ENCODE results near the gene PDE6A.
"Not testable (repeated sequence)": the region's sequence is repeated elsewhere in the genome, so short reads cannot be mapped to it uniquely, and the experiment has no call there.

PDE6A gene

GRCh38 chr5:149879593-149879992 lies 65.0 kb downstream of the PDE6A start:
- H3K4me2 ChIP-seq (ENCODE audit: low read length, poor library complexity, severe bottlenecking); H3K9ac ChIP-seq (ENCODE audit: low read length); H3K27ac ChIP-seq (ENCODE audit: low read length, poor library complexity, severe bottlenecking); H2BK5ac ChIP-seq (ENCODE audit: low read depth, low read length, poor library complexity, severe bottlenecking); H3K18ac ChIP-seq (ENCODE audit: low read depth in 1 of 2, low read length in 2 of 2); H3K79me1 ChIP-seq (replicated peaks; ENCODE audit: low read length, poor library complexity, severe bottlenecking); H4K8ac ChIP-seq (ENCODE audit: low read length); H2AK5ac ChIP-seq (ENCODE audit: low read length, severe bottlenecking); H3K4ac ChIP-seq (ENCODE audit: low read depth in 1 of 2, low read length in 2 of 2); H3K14ac ChIP-seq (ENCODE audit: low read length in 2 of 2); H3K4me1 ChIP-seq (ENCODE audit: control insufficient read depth, insufficient read depth, low read depth, low read length); H2AFZ ChIP-seq (ENCODE audit: low read depth, low read length); H2BK12ac ChIP-seq (ENCODE audit: low read length in 2 of 2); H2BK15ac ChIP-seq (ENCODE audit: low read depth, poor library complexity, severe bottlenecking); H3K23ac ChIP-seq (ENCODE audit: low read length in 2 of 2); DNase-seq; H4K91ac ChIP-seq (ENCODE audit: low read length); H3K36me3 ChIP-seq (ENCODE audit: control insufficient read depth in 1 of 2, insufficient read depth in 2 of 2, low read depth in 1 of 2, low read length in 2 of 2); H3K9me3 ChIP-seq (ENCODE audit: control insufficient read depth, low read length); H3K4me3 ChIP-seq (ENCODE audit: insufficient read depth in 1 of 2, low read depth in 1 of 2, low read length in 2 of 2); H2BK120ac ChIP-seq (ENCODE audit: low read depth, low read length): not testable (repeated sequence)
- peaks cover 0 to 26% of the 10 kb centered on the region in 2 experiments for H3K27me3 ChIP-seq (ENCODE audit: control insufficient read depth in 1 of 2, insufficient read depth in 1 of 2, low read length in 2 of 2)
- no CpG with 5 or more reads among the region's 2 CpGs for WGBS

GRCh38 chr5:149878371-149878770 lies 66.2 kb downstream of the PDE6A start:
- 84% methylated on average over 3 of the region's 7 CpGs for WGBS
- H3K36me3 ChIP-seq (ENCODE audit: control insufficient read depth in 1 of 2, insufficient read depth in 2 of 2, low read depth in 1 of 2, low read length in 2 of 2), result no peaks in the 10 kb centered on the region
- H2AFZ ChIP-seq (ENCODE audit: low read depth, low read length), result no peak overlapping the region

DNA sequence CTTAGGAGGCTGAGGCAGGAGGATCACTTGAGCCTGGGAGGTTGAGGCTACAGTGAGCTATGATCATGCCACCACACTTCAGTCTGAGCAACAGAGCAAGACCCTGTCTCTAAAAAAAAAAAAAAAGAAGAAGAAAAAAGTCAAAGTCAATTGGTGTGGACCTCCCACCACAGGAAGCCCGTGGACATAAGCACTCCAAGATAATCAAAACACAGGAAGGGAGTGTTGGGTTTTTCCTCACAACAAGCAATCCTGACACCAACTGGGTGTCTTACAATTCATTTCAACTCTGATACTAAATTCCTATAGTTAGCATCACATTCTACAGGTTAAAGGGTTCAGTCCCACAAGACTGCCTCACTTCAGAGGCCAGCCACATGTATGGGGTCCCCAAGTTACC lies 70.7 kb downstream of the PDE6A start:
- Histone ChIP-seq H3K23ac (ENCODE audit: low read length in 2 of 2) (no peak overlapping the region), H3K79me1 (replicated peaks; ENCODE audit: low read length, poor library complexity, severe bottlenecking) (no peaks in the 10 kb centered on the region), H3K9me3 (ENCODE audit: control insufficient read depth, low read length) (no peaks in the 10 kb centered on the region), H4K8ac (ENCODE audit: low read length) (no peak overlapping the region), H2AFZ (ENCODE audit: low read depth, low read length) (no peak overlapping the region), H3K36me3 (ENCODE audit: control insufficient read depth in 1 of 2, insufficient read depth in 2 of 2, low read depth in 1 of 2, low read length in 2 of 2) (no peaks in the 10 kb centered on the region), H3K4me3 (ENCODE audit: insufficient read depth in 1 of 2, low read depth in 1 of 2, low read length in 2 of 2) (no peak overlapping the region), H3K18ac (ENCODE audit: low read depth in 1 of 2, low read length in 2 of 2) (no peak overlapping the region), H2BK5ac (ENCODE audit: low read depth, low read length, poor library complexity, severe bottlenecking) (no peak overlapping the region), H2BK120ac (ENCODE audit: low read depth, low read length) (no peak overlapping the region), H2AK5ac (ENCODE audit: low read length, severe bottlenecking) (no peak overlapping the region), H3K27ac (ENCODE audit: low read length, poor library complexity, severe bottlenecking) (no peak overlapping the region), H3K9ac (ENCODE audit: low read length) (no peak overlapping the region), H3K4ac (ENCODE audit: low read depth in 1 of 2, low read length in 2 of 2) (no peak overlapping the region), H4K91ac (ENCODE audit: low read length) (no peak overlapping the region), H2BK12ac (ENCODE audit: low read length in 2 of 2) (no peak overlapping the region), H3K4me2 (ENCODE audit: low read length, poor library complexity, severe bottlenecking) (no peak overlapping the region), H2BK15ac (ENCODE audit: low read depth, poor library complexity, severe bottlenecking) (no peak overlapping the region), H3K14ac (ENCODE audit: low read length in 2 of 2) (no peak overlapping the region), H3K4me1 (ENCODE audit: control insufficient read depth, insufficient read depth, low read depth, low read length) (peaks cover 5% of the 10 kb centered on the region), H3K27me3 (ENCODE audit: control insufficient read depth in 1 of 2, insufficient read depth in 1 of 2, low read length in 2 of 2) (peaks cover 0 to 67% of the 10 kb centered on the region in 2 experiments)
- no peak for DNase-seq
- WGBS, result 4% methylated on average over 1 of the region's 1 CpG

More at GRCh38 chr5:149878371-149878770, 66.2 kb downstream of the PDE6A start:
- H3K79me1 ChIP-seq (replicated peaks; ENCODE audit: low read length, poor library complexity, severe bottlenecking), result no peaks in the 10 kb centered on the region
- H3K14ac ChIP-seq (ENCODE audit: low read length in 2 of 2), result no peak overlapping the region
- H2AK5ac ChIP-seq (ENCODE audit: low read length, severe bottlenecking), result no peak overlapping the region
- H2BK120ac ChIP-seq (ENCODE audit: low read depth, low read length), result no peak overlapping the region
- no peak overlapping the region for H3K4me2 ChIP-seq (ENCODE audit: low read length, poor library complexity, severe bottlenecking)
- H4K8ac ChIP-seq (ENCODE audit: low read length), result no peak overlapping the region
- no peaks in the 10 kb centered on the region for H3K9me3 ChIP-seq (ENCODE audit: control insufficient read depth, low read length)
- no peak overlapping the region for H3K9ac ChIP-seq (ENCODE audit: low read length)
- H2BK5ac ChIP-seq (ENCODE audit: low read depth, low read length, poor library complexity, severe bottlenecking), result no peak overlapping the region
- no peak overlapping the region for H3K18ac ChIP-seq (ENCODE audit: low read depth in 1 of 2, low read length in 2 of 2)
- H3K4ac ChIP-seq (ENCODE audit: low read depth in 1 of 2, low read length in 2 of 2), result no peak overlapping the region
- no peak overlapping the region for H3K23ac ChIP-seq (ENCODE audit: low read length in 2 of 2)
- H2BK12ac ChIP-seq (ENCODE audit: low read length in 2 of 2), result no peak overlapping the region
- no peak overlapping the region for H3K27ac ChIP-seq (ENCODE audit: low read length, poor library complexity, severe bottlenecking)
- H2BK15ac ChIP-seq (ENCODE audit: low read depth, poor library complexity, severe bottlenecking), result no peak overlapping the region
- no peak overlapping the region for H3K4me3 ChIP-seq (ENCODE audit: insufficient read depth in 1 of 2, low read depth in 1 of 2, low read length in 2 of 2)
- H3K4me1 ChIP-seq (ENCODE audit: control insufficient read depth, insufficient read depth, low read depth, low read length), result peaks cover 2% of the 10 kb centered on the region
- no peak for DNase-seq
- H3K27me3 ChIP-seq (ENCODE audit: control insufficient read depth in 1 of 2, insufficient read depth in 1 of 2, low read length in 2 of 2), result peaks cover 0 to 36% of the 10 kb centered on the region in 2 experiments
- H4K91ac ChIP-seq (ENCODE audit: low read length), result no peak overlapping the region

- Histone ChIP-seq H2BK12ac (ENCODE audit: low read length in 2 of 2) (no peak overlapping the region), H2BK120ac (ENCODE audit: low read depth, low read length) (no peak overlapping the region), H3K79me1 (replicated peaks; ENCODE audit: low read length, poor library complexity, severe bottlenecking) (no peaks in the 10 kb centered on the region), H3K27ac (ENCODE audit: low read length, poor library complexity, severe bottlenecking) (no peak overlapping the region), H3K18ac (ENCODE audit: low read depth in 1 of 2, low read length in 2 of 2) (no peak overlapping the region), H3K9me3 (ENCODE audit: control insufficient read depth, low read length) (no peaks in the 10 kb centered on the region), H3K27me3 (ENCODE audit: control insufficient read depth in 1 of 2, insufficient read depth in 1 of 2, low read length in 2 of 2) (peaks cover 0 to 62% of the 10 kb centered on the region in 2 experiments), H3K36me3 (ENCODE audit: control insufficient read depth in 1 of 2, insufficient read depth in 2 of 2, low read depth in 1 of 2, low read length in 2 of 2) (no peaks in the 10 kb centered on the region), H2BK5ac (ENCODE audit: low read depth, low read length, poor library complexity, severe bottlenecking) (no peak overlapping the region), H3K4me3 (ENCODE audit: insufficient read depth in 1 of 2, low read depth in 1 of 2, low read length in 2 of 2) (no peak overlapping the region), H3K9ac (ENCODE audit: low read length) (no peak overlapping the region), H2BK15ac (ENCODE audit: low read depth, poor library complexity, severe bottlenecking) (no peak overlapping the region), H3K14ac (ENCODE audit: low read length in 2 of 2) (peak overlapping the region in 1 of 2 experiments; percentile 1), H2AK5ac (ENCODE audit: low read length, severe bottlenecking) (no peak overlapping the region), H4K91ac (ENCODE audit: low read length) (no peak overlapping the region), H3K4me2 (ENCODE audit: low read length, poor library complexity, severe bottlenecking) (no peak overlapping the region), H2AFZ (ENCODE audit: low read depth, low read length) (no peak overlapping the region), H3K4me1 (ENCODE audit: control insufficient read depth, insufficient read depth, low read depth, low read length) (peaks cover 3% of the 10 kb centered on the region), H4K8ac (ENCODE audit: low read length) (peak overlapping the region; percentile 29), H3K23ac (ENCODE audit: low read length in 2 of 2) (no peak overlapping the region), H3K4ac (ENCODE audit: low read depth in 1 of 2, low read length in 2 of 2) (no peak overlapping the region)
- 73% methylated on average over 10 of the region's 11 CpGs for WGBS
- no peak for DNase-seq
Measured at GRCh38 chr5:149872351-149873040, 72.1 kb downstream of the PDE6A start.

Measured in mesenchymal stem cell (in vitro differentiated cells and primary cell).